HG03139 (cell line): ENCODE measurements around the gene PACSIN2.

Experiments used
- ATAC-seq: cut with Tn5 transposase; IDR thresholded peaks from one replicate; pipeline ENCODE4 v1.9.1; 2021; ENCODE audit not compliant: unreplicated experiment

The PACSIN2 gene

DNA sequence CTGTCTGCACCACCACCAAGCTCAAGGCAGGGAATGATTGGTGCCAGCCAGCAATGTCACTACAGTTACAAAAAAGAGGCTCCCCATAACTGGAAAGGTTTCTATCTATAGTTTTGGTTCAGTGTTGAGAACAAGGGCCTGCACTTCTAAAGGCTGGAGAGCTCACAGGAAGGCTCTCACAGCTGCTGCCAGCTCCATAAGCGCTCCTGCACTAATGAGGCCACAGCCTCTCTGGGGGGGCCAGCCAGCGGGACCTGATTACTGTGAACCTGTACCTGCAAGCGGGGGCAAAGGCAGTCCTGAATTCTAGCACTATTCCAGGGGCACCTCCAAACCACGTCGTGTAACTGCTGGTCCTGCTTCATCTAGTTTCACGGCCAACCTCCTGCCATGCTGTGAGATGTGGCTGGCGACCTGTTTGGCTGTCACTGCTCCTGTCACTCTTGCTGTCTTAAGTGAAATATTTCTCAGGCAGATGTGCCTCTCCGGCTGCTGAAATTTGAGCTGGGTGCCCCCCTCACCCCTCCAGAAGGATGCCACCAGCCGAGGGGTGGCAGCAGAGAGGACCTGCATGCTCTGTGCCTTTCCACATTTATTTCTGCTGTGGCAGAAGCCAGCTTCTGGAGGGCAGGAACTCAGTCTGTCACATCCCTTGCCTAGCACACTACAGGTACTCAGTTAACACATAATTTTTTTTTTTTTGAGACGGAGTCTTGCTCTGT is 104.6 kb downstream of the PACSIN2 start:
- no peak for ATAC-seq

DNA sequence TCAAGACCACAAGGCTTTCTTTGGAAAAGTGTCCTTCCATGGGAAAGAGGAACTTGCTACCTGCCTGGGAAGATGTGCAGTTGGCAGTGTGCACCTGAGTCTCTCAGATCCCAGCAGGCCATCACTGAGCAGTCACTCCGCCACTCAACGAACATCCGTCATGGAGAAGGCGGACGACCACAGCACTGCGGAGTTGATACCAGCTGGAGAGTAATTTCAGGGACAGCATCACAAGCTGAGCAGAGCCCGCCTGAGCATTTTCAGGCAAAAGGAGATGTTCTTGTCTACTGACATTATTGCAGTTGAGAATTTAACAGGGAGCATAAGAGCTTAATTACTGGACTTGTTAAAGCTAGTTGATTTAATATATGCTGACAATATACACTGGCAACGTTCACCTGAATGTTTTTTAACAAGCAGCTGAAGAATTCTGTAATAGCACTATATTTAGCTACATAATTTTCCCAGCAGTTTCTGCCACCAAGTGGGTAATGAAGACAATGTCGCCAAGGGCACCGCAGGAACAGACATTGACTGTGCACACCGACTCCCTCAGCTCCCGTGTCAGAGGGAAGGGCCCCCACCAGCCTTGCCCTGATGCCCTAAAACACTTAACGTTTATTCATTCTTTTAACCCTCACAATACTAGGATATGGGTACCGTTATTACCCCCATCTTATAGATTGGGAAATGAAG is 105.4 kb downstream of the PACSIN2 start:
- ATAC-seq = no peak

DNA sequence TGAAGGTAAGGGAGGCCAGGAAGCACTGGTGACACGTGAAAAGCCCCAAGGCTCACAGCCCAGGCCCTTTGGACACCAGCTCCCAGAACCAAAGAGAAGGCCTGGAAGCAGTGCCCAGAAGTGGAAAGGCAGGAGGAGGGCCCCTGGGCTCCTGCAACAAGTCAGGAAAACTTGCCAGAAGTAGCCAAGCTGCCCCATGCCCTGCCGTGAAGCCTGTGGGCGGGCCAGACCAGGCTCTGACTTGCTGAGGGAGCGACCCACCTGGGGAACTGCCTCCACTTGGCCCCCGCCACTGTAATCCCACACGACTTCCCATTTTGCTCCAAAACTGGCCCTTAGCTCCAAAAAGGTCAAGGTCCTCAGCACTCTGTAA is 106.6 kb downstream of the PACSIN2 start:
- no peak for ATAC-seq

DNA sequence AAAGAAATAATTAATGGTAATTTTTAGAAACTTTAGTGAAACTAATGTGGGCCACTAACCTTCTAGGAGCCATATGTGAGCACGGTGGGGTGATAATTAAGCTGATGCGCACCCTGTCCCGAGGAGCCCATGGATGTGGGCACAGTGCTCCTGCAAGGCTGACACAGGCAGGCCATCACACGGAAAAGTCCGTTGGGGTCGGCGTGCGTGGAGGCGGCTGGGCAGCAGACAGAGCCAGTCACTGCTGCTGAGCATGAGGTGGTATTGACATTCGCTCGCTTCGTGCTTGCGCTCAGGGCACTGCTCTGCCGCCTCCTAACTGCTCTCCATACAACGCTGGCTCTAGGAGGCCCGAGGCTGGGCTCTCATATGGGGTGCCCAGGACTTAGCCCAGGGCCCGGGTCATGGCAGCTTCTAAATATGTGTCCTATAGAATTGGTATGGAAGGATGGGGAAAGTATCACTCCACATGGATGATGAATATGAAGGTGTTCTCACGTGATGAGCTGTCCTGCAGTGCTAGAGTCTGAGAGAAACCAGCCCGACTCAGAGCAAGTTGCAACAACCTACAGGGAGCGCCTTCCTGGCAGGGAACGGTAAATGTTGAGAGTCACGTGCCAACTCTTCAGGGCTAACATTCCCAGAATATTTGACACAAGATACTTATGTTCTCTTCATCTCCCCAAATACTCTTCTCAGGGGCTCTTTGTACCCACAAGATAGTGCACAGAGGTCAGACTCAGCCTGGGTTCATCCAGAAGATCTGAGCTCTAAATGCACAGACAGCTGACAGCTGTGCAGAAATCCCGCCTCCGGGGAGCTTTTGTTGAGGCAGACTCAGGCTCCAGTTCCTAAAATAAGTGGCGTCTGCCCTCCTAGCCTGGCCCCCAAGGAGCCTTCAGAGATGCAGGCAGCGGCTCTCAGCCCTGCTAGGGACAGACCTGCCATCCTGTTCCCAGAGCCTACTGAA is 107.3 kb downstream of the PACSIN2 start:
- no peak for ATAC-seq

DNA sequence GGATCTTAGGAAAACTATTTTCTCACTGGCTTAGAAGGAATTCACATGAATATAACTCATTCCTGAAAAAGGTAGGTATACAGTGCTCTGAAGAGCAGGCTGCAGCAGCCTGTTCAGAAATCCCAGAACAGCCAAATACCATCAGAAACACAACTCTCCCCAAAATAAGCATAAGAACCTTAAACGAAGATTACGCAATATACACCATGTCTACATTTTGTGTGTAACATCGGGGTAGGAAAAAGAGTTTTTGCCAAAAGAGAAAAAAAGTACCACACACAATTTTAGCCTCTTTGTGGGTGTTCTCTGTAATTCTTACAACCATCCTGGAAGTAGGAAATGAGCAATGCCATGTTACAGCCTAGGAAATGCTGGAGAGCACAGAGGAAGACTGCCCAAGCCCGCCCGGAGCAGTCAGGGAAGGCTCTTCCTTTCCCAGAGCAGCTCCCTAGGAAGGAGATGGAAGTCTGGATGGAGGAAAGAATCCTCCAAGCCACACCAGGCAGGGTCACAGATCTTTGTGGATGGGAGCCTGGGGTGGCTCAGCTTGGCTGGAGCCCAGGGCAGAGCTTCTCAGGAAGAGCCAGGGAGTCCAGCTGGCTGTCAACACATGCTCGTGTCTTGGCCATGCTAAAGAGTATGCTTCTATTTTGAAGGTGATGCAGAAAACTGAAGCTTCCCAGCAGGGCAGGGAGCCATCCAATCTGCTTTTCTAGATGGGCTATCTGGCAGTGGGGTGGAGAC is 108.2 kb downstream of the PACSIN2 start:
- ATAC-seq = no peak

DNA sequence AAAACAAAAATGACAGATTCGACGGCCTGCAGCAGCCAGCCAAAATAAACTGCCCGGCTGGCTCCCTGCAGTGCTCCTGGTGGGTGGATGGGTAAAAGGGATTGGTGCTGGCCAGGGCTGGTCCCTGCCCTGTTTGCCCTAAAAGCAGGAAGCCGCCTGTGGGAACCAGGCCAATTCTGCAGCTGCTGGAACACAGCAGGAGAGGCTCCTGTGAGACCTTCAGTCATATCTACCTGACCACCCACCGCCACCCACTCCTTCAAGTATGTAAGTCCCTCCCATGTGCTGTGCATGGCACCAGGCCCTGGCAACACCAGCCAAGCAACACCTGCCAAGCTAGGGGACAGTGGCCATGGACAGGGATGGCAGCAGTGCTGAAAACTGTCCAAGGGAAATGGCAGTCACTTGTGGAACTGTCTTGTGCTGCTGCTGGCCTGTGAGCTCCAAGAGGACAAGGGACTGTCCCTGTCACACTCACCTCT is 109.2 kb downstream of the PACSIN2 start:
- ATAC-seq = no peak

DNA sequence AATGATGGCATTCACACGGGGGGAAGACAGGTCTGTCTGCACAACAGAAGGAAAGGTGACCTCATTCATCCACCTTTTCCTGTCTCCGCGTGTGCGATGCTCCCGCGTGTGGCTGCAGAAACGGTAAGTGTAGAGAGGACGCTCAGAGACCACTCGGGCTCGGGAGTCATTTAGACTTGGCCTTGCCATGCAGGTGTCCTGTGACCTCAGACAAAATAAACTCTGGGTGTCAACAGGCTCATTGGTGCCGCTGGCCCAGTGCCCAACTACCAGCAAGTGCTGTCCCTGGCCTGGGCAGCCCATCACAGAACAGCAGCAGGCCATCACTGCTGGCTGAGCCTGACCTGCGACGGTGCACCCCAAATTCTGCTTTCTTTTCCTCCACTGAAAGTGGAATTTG is 109.7 kb downstream of the PACSIN2 start:
- no peak for ATAC-seq

DNA sequence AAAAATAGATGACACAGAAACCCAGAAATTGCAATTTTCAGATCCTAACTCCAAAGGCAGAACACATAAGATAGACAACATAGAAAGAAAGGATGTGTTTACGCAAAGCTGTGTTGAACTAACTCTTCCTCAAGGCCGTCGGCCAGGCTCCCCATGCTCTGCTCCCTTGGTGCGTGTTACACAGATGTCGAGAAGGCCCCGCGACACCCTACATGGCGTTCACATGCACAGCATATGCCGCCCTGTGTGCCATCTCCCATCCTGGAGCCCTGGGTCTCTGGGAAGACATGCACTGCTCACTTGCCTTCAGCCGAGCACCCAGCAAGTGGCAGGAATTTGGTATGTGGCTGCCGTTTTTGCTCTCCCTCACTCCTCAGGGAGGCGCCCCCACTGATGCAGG is 110.9 kb downstream of the PACSIN2 start:
- no peak for ATAC-seq

DNA sequence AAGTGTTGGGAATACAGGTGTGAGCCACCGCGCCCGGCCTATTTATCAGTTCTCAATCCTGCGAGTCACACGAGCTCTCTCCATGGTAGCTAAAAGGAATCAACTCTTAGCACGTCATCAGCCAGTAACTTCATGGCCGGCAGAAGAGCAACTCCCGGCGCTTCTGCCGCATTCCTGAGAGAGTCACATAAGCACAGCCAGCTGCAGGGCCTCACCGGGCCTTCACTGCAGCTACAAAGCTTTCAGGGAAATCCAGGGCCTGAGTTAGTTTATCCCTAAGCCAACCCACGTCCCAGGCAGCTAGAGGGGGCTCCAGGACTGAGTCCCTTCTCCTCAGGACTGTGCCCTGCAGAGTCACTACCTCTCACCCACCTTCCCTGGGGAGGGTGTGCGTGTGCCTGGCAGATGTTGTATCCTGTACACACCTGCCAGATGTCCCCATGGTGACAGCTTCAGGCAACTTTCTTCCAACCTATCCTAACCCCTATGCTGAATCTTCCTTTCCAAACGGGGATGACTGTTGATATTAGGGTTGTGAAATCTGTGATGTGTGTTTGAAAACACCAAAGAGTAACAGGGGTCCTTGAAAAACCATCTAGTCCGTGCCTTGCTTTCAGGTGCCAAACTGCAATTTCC is 112.0 kb downstream of the PACSIN2 start:
- no peak for ATAC-seq

DNA sequence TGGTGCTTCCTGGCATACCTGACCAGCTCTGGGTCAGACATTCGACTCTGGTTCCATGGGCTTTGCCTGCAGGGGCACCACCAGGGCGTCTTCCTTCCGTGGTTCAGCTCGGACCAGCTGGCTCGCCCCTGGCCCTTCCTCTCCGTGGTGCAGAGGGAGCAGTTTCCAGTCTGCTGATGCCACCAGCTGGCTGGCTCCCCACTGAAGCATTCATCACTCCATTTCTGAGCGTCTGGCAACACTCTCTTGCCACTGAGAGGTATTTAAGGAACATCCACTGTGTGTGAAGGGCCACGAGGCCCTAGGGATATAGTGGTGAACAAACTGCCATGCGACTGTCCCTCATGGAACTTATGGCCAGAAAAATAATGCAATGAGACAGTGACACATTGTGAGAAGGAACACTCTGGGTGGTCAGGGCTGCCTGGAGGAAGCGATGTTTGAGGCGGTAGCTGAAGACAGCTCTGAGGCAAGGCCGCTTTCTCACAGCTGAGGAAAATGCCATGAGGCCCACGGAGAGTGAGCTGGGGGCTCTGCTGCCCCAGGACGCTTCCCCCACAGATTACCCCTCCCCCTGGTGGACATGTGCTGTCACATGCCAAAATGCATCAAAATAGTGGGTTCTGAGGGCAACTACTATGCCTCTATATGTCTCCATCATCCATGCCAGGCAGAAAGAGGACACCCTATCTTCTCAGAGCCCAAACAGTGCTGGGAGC is 113.0 kb downstream of the PACSIN2 start:
- ATAC-seq = no peak

DNA sequence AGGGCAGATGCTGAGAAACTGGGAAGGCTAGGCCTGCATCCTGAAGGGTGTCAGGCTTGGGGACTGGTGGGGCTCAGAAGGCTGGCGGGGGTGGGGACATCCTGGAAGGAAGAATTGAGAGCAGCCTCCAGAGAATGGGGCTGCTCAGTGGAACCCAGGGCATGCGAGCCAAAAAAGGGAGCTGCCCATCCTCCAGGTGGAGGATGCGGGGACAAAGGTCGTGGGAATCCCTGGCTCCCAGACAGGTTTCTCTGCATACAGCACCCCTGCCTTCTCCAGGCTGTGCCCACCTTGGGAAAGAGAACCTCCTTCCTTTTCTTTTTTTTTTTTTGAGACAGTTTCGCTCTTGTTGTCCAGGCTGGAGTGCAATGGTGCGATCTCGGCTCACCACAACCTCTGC is 117.0 kb downstream of the PACSIN2 start:
- ATAC-seq = no peak

DNA sequence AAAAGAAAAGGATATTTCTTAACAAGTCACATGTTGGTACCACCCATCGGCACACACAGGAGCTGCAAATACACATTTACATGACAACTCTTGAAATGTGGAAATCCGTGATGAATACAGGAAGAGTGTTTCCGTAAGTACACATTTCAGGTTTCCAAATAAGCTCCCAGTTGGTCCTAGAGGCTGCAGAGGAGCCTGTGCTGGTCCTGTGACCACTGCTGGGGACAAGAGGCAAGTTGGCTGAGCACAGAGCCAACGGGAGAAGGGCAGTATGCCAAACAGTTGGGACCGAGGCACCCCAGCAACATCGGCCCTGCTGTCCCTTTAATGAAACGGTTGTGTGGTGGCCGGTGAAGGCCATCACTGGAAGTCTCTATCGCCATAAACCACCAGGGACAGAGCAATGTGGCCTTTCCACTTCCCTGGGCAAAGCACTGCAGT is 119.4 kb downstream of the PACSIN2 start:
- ATAC-seq = no peak

DNA sequence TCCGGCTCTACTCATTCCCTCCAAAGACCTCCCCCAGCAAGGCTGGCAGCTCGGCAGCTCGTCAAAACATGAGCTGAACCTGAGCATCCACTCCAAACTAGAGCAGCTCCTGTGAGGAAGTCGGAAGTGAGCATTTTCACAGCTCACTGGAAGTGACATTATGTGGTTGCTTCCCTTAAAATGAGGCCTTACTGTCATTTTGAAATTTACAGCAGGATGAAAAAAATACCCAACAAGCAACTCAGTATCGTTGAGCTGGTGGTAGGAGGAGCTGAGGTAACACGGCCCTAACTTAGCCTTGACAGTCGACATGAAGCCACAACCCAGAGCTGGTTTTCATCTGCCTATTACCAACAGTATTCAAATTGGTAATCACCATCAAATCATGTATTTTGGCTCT is 119.9 kb downstream of the PACSIN2 start:
- no peak for ATAC-seq

DNA sequence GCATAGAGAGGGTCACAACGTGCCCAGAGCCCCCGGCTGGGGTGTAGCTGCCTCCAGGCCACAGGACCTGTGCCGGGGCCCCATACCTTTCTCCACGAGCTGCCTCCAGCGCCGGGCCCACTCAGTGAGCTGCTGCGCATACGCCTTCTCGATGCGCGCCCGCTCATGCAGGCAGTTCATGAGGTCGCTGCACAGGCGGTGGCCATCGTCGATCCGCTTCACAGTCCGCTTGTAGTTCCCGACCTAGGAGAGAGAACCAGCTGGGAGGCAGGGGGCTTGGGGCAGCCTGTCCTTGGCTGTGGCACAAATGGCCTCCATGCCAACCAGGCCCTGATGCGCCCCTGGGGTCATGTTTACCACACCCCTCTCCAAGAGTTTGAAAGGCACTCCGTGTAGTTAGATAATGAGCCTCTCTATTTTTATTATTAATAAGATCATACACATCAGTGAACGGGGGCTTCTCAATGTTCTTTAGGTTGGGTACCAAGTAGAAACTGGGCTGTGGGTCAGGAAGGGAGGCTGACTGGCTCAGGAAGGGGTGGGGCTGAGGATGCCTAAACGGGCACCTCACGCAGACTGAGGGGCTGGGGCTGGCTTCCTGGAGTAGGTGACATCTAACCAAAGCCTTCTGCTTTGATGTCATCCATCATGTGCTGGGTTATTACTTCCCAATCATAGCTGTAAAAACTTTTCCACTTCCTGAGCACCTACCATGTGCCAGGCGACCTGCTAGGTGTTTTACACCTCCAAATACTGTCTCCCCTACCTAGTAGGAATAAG is 121.4 kb downstream of the PACSIN2 start:
- ATAC-seq = no peak

DNA sequence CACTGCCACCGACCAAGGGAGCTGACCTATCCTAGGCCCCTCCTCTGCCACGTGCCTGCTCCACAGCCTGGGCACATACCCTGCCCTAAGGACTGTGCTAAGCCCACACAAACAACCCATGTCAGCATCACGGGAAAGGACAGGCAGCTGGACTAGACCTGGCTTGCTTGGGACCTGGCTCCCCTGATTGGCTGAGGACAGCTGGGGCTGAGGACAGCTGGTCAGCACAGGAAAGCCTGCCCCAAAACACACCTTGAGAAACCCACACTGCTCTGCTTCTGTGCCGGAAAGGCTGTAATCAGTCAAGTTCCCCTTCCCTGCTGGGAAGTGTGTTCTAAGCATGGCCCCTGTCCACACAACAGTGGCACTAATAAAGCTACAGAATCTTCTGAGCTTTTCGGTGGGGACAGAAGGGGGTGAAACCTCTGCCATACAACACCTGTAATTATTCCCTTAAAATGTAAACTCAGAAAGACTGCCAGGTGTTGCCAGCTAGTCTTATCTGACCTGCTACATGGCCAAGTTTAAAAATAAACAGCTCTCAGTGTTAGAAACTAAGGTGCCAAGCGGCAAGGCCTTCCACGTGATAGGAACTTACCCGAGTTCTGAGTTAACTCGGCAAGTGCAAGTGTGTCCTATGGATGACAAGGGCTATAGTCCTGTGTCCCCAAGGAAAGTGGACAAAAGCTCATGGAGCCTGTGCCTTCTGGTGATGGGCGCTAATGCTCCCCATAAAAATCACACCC is 122.2 kb downstream of the PACSIN2 start:
- no peak for ATAC-seq

DNA sequence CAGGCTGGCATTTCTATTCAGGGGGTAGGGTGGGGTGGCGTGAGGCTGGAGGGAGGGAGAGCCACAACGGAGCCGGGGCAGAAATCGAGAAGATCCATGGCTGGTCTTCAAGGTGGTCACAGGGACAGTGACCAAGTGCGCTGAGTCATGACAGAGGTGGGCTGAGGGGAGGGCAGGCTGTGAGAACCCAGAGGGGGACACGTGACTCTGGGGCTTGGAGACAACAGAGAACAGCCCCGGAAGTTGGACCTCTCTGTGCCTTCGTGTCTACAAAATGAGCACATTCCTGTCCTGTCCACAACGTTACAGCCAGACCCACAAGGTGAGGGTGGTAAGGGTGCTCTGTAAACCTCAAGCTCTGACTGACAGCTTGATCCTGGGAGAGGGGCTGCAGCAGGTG is 122.8 kb downstream of the PACSIN2 start:
- no peak for ATAC-seq

DNA sequence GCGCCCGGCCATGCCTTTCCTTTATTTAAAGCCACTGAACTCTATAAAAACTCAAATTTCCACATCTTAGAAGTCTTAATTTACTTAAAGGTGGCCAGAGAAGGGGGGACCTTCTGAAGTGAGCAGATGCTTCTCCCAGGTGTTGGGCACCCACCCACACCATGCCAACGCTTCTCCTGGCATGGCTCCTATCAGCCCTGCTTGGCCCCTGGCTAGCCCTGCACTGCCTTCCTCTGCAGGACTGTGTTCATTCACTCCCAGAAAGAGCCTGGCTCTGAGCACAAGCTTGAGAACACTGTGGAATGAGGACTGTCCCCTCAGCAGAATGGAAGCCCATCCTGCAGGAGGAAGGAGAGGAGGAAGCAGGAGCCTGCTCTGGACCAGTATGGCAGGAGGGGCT is 123.3 kb downstream of the PACSIN2 start:
- ATAC-seq = no peak

DNA sequence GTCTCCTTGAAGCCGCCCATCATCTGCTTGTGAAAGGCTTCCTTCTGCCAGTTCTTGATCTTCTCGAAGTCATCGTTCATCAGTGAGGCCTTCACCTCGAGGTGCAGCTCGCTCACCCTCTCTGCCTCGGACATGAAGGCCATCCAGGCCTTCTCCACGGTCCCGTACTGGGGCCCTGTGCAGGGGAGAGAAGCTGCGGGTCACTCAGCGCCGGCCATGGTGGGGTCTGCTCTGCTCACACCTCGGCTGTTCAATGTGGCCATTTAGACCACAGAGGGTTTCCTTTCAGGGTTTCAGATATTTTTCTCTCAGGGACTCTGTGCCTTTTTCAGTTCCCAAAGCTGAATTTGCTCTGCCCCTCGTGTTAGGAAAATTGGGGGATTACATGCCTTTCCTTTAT is 123.9 kb downstream of the PACSIN2 start:
- ATAC-seq = no peak
